Ammon's horn (tissue), 1 donor: Measurements from ENCODE around the gene SERTAD1.
"Not testable (repeated sequence)": the region's sequence is repeated elsewhere in the genome, so short reads cannot be mapped to it uniquely, and the experiment has no call there.

Source experiments
- DNase-seq: peaks from one replicate; pipeline ENCODE4 v3.0.0-alpha.2; 2016; ENCODE audit warnings: low spot score

The SERTAD1 gene

DNA sequence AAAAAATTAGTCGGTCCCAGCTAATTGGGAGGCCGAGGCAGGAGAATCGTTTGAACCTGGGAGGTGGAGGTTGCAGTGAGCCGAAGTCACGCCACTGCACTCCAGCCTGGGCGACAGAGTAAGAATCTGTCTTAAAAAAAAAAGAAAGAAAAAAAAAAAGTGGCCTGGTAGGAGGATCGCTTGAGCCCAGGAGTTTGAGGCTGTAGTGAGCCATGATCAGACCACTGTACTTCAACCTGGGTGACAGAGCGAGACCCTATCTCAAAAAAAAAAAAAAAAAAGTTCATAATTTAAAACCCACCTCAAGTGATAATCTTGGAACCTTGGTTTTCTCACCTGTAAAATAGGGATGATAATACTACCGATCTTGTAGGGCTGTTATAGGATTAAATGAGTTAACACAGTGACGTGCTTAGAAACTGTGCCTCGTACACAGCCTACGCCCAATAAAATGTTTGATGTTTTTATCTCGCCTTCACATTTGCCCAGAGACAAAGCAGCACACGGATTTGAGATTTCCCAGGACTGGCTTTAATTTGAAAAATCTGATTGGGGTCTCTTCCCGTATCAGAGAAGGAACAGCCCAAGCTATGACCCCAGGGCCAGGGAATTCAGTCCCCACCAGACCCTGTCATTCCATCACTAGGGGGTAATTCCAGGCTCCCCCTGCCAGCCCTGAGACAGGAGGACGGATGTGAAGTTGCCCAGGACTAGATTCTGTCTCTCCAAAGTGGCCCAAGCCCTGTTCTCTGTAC lies 3.6 kb downstream of the SERTAD1 start:
- no peak for DNase-seq

DNA sequence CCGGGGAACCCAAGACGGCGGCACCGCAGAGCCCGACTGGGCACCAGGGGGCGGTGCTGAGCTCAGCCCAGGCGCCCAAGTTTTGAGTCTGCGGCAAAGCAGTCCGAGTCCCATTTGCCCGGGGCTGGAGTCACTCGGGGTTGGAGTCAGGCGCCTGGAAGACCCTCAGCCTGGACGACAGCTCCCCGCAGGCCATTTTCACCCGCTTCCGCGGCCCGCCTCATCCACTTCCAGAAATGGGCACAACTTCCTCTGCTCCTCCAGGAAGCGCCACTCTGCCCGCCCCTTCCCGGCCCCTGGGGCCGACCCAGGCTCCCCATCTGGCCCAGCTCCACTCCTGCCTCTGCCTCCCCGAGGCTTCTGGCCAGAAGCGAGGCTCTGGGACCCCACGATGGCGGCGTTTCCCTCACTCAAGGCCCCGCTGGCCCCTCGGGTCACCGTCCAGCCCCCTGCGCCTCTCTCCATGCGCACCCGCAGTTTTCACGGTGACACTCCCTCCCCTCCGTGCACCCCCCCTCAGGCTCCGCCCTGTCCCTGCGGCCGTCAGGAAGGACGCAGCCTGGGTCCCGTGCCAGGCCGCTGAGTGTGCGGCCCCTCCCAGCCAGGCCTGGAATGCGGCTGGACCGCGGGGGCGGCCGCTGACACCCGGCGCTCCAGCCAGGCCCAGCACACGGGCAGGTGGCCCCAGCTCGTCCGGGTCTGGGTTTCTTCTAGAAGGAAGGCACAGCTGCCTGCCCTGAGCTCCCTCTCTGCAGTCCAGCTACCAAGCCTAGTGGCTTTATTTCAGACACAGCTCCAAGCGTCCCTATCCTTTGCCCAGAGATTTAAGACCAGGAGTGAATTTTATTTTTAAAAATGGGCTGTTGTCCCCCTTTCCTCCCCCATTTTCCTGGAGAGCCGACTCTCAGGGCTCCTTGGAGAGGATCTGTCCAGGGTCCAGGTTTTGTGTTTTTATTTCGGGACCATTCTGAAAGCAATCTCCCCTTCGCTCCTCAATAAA lies 4.7 kb downstream of the SERTAD1 start:
- DNase-seq: peak; percentile 91

GRCh38 chr19:40420451-40420765 lies 5.4 kb downstream of the SERTAD1 start:
- DNase-seq: no peak

GRCh38 chr19:40419780-40420179 lies 6.0 kb downstream of the SERTAD1 start:
- no peak for DNase-seq

DNA sequence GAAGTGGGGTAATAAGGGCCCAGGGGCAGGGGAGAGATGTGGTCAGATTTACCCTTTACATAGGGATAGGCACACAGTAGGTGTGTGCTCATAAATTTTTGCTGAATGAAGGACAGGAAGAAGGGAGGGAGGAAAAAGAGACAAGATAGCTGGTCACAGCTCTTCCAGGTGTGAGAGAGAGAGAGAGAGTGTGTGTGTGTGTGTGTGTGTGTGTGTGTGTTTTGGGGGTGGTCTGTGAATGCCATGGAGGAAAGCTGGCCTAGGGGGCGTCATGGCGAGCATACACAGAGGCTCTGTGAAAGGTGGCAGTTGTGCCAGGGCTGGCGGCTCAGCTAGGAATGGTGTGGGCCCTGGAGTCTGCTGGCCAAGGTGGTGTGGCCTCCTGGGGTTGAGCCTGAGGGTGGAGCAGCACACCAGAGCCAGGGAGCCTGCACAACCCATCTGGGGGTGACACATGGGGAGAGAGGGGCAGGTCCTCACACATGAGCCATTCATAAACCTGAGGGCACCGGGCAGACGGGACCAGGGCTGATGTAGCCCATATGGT lies 6.7 kb downstream of the SERTAD1 start:
- no peak for DNase-seq

DNA sequence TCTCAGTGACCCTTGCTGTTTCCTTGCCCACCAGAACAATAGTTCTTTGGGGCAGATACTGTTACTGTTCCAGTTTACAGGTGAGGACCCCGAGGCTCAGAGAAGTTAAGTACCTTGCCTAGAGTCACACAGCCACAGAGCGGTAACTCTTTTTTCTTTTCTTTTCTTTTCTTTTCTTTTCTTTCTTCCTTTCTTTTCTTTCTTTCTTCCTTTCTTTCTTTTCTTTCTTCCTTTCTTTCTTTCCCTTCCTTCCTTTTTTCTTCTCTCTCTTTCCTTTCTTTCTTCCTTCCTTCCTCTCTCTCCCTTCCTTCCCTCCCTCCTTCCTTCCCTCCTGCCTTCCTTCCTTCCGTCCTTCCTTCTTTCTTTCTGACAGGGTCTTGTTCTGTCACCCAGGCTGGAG lies 7.8 kb downstream of the SERTAD1 start:
- DNase-seq: no peak

DNA sequence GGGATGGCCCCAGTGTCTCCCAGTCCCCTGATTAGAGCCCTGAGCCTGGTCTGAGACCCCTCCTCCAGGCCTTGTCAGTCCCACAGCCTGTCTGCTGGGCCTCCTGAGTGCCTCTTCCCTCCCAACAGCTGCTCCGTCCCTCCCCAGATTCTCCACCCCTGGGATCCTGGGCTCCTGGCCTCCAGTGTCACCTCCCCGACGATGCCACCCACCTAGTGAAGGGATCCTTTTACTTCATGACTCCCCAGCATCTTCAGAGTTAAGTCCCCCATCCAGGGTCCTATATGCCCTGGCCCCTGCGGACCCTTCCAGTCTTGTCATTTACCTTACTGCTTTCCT lies 8.2 kb downstream of the SERTAD1 start:
- DNase-seq: no peak

DNA sequence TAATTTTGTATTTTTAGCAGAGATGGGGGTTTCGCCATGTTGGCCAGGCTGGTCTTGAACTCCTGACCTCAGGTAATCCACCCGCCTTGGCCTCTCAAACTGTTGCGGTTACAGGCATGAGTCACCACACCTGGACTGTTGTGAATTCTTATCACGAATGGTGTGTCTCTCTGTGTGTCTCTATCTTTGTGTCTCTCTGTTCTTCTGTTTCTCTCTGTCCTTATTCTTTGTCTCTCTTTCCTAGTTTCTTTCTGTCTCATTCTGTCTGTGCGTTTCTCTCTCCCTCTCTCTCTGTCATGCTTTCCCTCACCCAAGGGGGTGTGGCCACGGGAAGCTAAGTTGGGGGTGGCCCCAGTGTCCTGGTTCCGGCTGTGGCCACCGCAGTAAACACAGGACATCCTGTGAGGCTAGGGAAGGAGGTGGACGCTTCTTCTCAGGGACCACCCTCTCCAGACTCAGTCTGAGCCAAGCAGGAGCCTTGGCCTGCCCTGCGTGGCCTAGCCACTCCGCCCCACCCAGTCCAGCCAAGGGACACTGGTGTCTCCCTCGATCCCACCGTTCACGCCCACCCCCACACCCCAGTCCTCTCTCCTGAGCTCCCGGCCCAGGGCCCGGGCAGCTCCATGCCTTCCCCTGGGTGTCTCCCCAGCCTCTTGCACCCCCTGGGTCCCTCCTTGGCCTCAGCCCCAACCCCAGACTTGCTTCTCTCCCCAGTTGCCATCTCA lies 8.7 kb downstream of the SERTAD1 start:
- DNase-seq: no peak

DNA sequence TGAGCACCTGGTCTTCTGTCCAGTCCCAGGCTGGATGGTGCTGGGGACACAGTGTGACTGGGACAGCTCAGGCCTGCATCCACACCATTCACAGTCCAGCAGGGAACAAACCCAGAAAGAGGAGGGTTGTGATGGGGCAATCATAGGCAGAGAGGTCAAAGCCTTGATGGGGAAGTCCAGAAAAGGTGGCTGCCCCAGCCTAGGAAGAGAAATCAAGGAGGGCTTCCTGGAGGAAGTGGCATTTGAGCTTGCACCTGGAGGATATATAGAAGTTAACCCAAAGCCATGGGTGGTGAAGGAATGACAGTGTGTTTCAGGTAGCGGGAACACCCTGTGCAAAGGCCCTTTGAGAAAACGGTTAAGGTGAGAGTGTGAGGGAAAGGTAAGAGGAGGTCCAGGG lies 10.0 kb downstream of the SERTAD1 start:
- DNase-seq: no peak

- no peak for DNase-seq
Observed at GRCh38 chr19:40414542-40415535, 11.0 kb downstream of the SERTAD1 start.

DNA sequence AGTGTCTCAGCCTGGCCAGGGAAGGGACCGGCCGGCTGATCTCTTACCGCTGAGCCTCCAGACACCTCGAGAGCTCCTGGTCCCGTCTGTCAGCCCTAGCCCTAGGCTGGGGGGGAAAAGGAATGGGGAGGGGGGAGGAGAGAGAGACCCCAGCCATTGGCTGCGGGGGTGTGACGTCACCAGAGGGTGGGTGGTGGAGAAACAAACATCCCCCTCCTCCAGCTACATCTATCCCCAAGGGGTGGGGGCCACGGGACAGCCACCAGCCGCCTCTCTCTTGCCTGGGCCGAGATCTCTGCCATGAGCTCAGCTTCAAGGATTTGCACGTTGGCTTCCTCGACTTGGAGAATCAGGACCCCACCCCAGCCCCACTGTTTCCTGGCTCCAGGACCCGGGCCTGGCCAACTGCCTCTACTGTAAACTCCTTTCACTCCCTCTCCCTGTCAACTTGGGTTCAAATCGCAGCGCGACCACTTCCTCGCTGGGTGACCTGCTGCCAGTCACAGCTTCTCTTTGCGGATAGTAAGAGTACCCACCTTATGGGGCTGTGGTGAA lies 12.4 kb downstream of the SERTAD1 start, which contains the start of gene PRX:
Gene PRX, minus strand, starts transcription at position 88 of the 555 bp plus-strand sequence. CDS start 5,446 bp downstream, outside the sequence.
- no peak for DNase-seq

DNA sequence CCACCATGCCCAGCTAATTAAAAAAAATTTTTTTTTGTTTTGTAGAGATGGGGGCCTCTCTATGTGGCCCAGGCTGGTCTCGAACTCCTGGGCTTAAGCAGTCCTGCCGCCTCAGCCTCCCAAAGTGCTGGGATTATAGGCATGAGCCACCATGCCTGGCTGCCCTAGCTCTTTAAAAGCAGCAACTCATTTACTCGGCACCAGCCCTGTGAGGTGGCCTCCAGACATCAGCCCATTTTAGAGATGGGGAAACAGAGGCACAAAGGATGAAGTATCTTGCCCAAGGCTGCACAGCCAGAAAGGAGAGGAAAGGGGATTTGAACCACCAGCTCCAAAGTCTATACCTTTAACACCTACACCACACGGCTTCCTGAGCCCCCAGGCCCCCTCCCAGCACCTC lies 12.9 kb downstream of the SERTAD1 start:
- no peak for DNase-seq

DNA sequence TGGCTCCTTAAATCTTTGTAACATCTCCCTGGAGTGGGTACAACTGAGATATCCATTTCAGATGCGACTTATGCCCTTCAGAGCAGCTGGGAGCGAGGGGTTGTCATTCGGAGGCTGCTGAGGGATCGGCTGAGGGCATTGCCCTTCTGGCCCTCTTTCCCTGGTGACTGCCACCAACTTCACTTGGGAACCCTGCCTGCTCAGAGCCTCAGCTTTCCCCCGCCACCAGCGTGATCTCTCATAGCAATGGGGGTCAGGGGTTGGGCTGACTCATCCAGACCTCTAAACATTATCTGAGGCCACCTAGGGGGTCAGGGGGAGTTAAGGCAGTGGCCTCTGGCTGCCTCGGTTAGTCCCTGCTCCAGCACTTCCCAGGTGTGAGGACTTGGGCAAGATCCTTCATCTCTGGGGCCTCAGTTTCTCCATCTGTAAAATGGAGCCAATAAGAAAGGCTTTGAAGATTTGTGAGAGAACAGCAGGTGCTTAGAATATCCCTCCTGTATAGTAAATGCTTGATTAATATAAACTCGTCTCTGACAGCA lies 13.8 kb downstream of the SERTAD1 start:
- no peak for DNase-seq

DNA sequence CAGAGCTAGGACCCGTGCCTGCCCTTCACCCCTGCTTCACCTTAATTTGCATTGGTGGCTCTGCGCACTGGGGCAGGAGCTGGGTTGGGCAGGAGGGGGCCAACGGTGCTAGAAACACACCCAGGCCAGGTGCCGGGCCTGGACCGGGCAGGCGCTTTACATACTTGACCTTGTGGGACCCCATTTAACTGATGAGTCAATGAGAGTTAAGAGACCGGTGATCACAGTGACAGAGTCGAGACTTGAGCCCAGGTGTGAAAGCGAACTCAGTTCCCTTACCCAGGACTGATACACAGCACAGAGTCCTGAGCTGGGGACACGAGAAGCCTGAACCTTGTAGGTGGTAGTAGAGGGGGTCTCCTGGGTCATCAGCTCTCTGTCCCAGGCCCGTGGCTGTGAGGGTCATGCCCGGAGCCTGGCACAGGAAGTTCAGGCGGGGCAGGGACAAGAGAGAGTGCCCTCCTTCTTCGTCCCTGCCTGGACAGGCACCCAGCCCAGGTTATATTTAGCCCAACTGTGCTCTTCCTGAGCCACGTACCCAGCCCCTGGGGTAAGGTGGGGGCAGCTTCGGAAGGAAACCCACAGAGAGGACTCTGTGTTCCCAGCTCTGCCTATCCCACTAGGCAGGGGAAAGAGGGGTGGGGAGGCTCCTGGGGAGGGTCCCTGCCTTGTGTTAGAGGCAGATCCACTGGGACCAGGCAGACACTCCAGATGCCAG lies 14.5 kb downstream of the SERTAD1 start:
- no peak for DNase-seq

GRCh38 chr19:40410030-40410389 lies 15.8 kb downstream of the SERTAD1 start:
- no peak for DNase-seq

DNA sequence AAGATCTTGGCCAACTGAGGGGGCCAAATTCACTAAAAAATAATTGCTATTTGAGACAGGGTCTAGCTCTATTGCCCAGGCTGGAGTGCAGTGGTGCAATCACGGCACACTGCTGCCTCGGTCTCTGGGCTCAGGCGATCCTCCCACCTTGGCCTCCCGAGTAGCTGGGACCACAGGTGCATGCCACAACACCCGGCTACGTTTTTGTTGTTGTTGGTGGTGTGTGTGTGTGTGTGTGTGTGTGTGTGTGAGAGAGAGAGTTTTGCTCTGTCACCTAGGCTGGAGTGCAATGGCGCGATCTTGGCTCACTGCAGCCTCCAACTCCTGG lies 17.2 kb downstream of the SERTAD1 start:
- DNase-seq: not testable (repeated sequence)

- no peak for DNase-seq
Observed at GRCh38 chr19:40407714-40408597, 17.8 kb downstream of the SERTAD1 start.

GRCh38 chr19:40403262-40403984 lies 22.4 kb downstream of the SERTAD1 start:
- peak; percentile 52 for DNase-seq
